Mesodermal cell (in vitro differentiated cells): Measurements from ENCODE around the gene TMC1.

Experiments used
- H3K27ac ChIP-seq: 2 replicates; pipeline ENCODE4 v1.7.0; 2013; ENCODE audit warnings: mild to moderate bottlenecking, low read depth, low read length, moderate library complexity; ENCODE audit not compliant: severe bottlenecking
- H3K36me3 ChIP-seq: 2 replicates; pipeline ENCODE4 v1.7.1; 2013; ENCODE audit warnings: mild to moderate bottlenecking, low read length, moderate library complexity; ENCODE audit not compliant: control insufficient read depth, insufficient read depth
- H3K4me1 ChIP-seq: one replicate; pipeline ENCODE4 v1.7.1; 2013; ENCODE audit warnings: mild to moderate bottlenecking, low read length; ENCODE audit not compliant: insufficient read depth, control insufficient read depth, poor library complexity, severe bottlenecking
- H3K4me3 ChIP-seq: 2 replicates; pipeline ENCODE4 v1.7.0; 2013; ENCODE audit warnings: low read length, control low read depth, mild to moderate bottlenecking; ENCODE audit not compliant: insufficient read depth, poor library complexity, severe bottlenecking; ENCODE audit errors: extremely low read depth
- H3K9me3 ChIP-seq: 2 replicates; pipeline ENCODE4 v1.7.1; 2013; ENCODE audit warnings: mild to moderate bottlenecking, low read length, moderate library complexity; ENCODE audit not compliant: control insufficient read depth
- WGBS, 2 experiments: methylation state at CpG; one replicate each; pipeline ENCODE4 v1.1.5; 2013; ENCODE audit warnings: missing lambda C conversion rate in 2 of 2; ENCODE audit not compliant: insufficient coverage in 2 of 2; 5-methylcytosine and 5-hydroxymethylcytosine counted together

TMC1 gene

DNA sequence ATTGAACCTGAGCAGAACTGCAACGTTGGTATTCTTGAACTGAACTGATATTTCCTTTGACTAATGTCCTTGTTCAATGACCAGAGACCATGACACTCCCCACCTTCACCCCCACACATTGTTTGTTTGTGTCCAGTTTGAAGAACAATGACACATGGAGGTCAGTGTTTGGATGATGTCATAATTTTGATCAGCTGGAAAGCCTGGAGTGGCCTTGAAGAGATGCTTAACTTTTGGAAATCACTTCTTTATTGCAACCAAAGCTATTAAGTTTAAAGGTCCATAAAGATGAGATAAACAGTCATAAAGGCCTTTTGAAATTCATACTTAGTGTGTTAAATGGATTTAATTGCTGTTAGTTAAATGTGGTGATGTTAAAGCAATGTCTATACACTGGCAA lies 92.7 kb downstream of the TMC1 start:
- Histone ChIP-seq H3K4me1 (no peaks in the 10 kb centered on the region), H3K9me3 (no peaks in the 10 kb centered on the region), H3K36me3 (no peaks in the 10 kb centered on the region), H3K27ac (no peak overlapping the region), H3K4me3 (no peak overlapping the region)
- no CpG with 5 or more reads among the region's 1 CpG for WGBS, 2 experiments

DNA sequence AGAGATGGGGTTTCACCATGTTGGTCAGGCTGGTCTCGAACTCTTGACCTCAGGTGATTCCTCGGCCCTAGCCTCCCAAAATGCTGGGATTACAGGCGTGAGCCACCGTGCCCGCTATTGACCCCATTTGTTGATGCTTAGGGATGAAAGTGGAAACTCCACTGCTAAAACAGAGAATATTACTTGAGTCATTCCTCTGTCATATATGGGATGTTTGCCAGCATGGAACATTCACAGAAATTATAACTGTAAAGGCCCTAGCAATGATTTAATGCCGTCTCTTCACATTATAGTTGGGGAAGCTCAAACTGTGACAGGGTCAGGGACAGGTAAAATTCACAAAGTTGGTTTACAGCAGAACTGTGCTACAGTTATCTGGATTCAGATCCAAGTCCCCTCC lies 94.5 kb downstream of the TMC1 start:
- no peak overlapping the region for H3K4me3 ChIP-seq
- no peak overlapping the region for H3K27ac ChIP-seq
- WGBS, 2 experiments, result 93 to 96% methylated on average over 3 to 5 of the region's 6 CpGs

DNA sequence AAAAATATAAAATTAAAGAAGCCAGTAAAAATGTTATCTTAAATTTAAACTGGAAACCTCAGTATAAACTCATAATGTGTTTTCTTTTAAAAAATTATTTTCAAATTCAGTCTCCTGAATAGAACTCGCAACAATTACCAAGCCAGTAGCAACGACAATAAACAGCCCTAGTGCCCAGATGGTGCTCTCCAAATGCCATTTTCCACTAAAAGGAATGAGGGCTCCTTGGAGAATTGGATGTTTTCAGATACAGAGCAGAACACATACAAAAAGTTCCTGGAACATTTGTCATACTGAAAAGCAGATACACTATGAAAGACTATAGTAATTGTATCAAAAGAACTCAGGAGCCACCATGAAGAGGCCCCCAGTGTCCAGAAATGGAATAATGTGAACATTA lies 97.4 kb downstream of the TMC1 start:
- H3K27ac ChIP-seq, result no peak overlapping the region
- no CpG with 5 or more reads among the region's 2 CpGs for WGBS, 2 experiments
- no peak overlapping the region for H3K4me3 ChIP-seq
- no peaks in the 10 kb centered on the region for H3K9me3 ChIP-seq
- H3K4me1 ChIP-seq, result no peaks in the 10 kb centered on the region
- no peaks in the 10 kb centered on the region for H3K36me3 ChIP-seq

More for the DNA sequence above, 94.5 kb downstream of the TMC1 start:
- no peaks in the 10 kb centered on the region for H3K36me3 ChIP-seq
- H3K4me1 ChIP-seq, result no peaks in the 10 kb centered on the region
- H3K9me3 ChIP-seq, result no peaks in the 10 kb centered on the region

DNA sequence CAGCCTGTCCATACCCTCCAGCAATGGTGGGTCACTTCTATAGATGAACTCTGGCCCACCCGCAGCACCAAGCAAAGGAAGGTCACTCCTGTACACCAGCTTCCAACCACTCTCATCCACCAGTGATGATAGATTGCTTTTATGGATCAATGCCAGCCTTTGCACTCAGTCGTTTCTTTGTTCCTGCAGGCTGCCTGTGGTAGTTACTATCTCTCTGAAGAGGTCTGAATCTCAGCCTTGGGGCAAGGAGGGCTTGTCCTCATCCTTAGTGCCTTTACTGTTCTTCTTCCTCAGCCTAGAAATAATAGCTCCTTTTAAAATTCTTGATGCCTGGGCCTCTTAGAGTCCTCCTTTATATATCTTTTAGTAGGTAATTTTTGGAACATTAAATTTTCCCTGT lies 100.8 kb downstream of the TMC1 start:
- WGBS, 2 experiments, result 57 to 100% methylated on average over 1 to 2 of the region's 2 CpGs
- Histone ChIP-seq H3K4me3 (no peak overlapping the region), H3K4me1 (no peaks in the 10 kb centered on the region), H3K27ac (no peak overlapping the region), H3K9me3 (no peaks in the 10 kb centered on the region), H3K36me3 (no peaks in the 10 kb centered on the region)

DNA sequence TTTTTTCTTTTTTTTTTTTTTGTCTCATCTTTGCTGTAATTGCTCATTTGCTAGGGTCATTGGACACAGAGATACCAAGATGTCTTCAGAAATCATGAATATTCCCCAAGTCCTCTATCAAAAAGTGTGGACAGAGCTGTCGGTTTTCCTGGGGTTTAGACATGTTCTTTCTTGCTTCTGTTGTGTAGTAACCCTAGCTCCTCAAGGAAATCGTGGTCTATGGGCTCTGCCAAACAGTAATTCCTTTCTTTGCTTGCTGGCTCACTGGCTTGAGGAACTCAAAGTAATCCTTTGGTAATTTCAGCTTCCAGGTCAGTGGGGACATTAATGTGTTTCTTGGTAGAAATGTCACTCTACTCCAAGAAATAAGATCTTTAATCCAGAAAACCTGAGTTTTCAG lies 101.7 kb downstream of the TMC1 start:
- H3K27ac ChIP-seq, result no peak overlapping the region
- 86 to 90% methylated on average over 1 of the region's 2 CpGs for WGBS, 2 experiments
- no peaks in the 10 kb centered on the region for H3K4me1 ChIP-seq
- H3K36me3 ChIP-seq, result no peaks in the 10 kb centered on the region
- no peak overlapping the region for H3K4me3 ChIP-seq
- H3K9me3 ChIP-seq, result no peaks in the 10 kb centered on the region

DNA sequence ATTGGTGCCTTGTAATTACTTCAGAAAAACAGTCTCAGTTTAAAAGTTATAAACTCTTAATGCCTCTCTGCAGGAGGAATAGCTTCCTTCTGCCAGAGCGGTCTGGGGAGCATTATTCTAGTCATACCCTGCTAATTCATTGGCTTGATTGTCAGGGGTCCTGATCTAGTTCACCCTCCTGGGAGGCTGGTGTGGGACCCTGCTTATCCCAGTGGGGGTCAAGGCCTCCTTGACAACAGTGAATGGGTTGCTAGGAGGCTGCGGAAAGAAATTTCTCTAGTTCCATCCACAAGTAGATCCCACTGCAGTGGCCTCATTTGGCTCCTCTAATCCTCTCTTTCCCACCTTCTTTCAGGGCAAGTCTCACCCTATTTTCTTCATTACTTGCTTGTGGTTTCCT lies 105.7 kb downstream of the TMC1 start:
- Histone ChIP-seq H3K4me1 (no peaks in the 10 kb centered on the region), H3K27ac (no peak overlapping the region), H3K9me3 (no peaks in the 10 kb centered on the region), H3K4me3 (no peak overlapping the region), H3K36me3 (no peaks in the 10 kb centered on the region)
- WGBS, 2 experiments, result 75 to 80% methylated on average over 1 of the region's 2 CpGs

DNA sequence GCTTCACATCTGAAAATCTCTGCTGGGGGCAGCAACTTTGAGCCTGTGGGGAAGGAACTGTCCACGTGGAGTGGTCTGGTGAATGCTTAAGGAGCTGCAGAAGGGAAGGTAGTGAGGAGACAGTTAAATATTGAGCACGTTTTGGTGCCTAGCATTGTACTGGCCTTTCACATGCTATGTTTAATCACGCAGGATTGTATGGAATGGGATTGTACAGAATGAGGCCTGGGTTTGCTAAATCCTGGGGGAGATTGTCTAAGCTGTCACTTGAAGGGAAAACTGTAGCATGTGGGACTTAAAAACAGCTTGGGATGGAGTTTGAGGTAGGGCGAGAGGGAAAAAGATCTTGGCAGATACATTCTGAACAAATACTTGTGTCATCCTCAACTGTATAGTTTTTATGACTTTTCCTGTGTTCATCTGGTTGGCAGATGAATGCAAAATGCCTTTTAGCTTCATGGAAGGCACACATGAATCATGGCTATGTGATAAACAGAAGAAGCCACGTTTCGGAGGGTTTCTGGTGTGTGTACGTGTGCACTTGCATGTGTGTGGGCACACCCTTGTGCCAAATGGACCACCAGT lies 106.6 kb downstream of the TMC1 start:
- no peaks in the 10 kb centered on the region for H3K4me1 ChIP-seq
- H3K36me3 ChIP-seq, result no peaks in the 10 kb centered on the region
- 79 to 91% methylated on average over 5 to 7 of the region's 7 CpGs for WGBS, 2 experiments
- no peak overlapping the region for H3K4me3 ChIP-seq
- no peaks in the 10 kb centered on the region for H3K9me3 ChIP-seq
- H3K27ac ChIP-seq, result no peak overlapping the region

DNA sequence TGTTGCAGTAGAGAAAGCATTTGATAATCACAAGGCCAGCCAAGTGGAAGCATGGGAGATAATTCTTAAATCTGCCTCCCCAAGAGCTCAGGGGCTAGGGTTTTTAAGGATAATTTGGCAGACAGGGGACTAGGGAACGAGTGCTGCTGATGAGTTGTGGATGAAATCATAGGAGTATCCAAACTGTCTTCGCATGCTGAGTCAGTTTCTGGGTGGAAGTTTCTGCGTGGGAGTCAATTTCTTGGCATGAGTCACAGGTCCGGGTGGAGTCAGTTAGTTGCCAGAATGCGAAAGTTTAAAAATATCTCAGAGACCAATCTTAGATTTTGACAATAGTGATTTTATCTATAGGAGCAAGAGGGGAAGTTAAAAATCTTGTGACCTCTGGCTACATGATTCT lies 112.6 kb downstream of the TMC1 start:
- WGBS, 2 experiments, result 75 to 94% methylated on average over 2 to 3 of the region's 5 CpGs
- Histone ChIP-seq H3K36me3 (no peaks in the 10 kb centered on the region), H3K4me3 (no peak overlapping the region), H3K4me1 (no peaks in the 10 kb centered on the region), H3K27ac (no peak overlapping the region), H3K9me3 (peaks cover 11% of the 10 kb centered on the region)

DNA sequence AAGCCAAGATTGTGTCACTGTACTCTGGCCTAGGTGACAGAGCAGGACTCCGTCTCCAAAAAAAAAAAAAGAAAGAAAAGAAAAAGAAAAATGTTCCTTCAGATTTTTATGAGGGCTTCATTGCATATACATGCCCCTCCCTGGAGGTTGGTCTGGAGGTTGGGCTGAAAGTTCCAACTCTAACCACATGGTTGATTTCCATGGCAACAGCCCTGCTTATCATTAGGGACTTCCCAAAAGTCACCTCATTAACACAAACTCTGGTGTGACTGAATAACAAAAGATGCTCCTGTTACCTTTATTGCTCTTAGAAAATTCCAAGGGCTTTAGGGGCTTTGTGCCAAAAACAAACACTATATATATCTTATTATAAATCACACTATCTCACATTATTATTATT lies 113.8 kb downstream of the TMC1 start:
- no peak overlapping the region for H3K27ac ChIP-seq
- no peaks in the 10 kb centered on the region for H3K36me3 ChIP-seq
- peaks cover 11% of the 10 kb centered on the region for H3K9me3 ChIP-seq
- no peak overlapping the region for H3K4me3 ChIP-seq
- WGBS, 2 experiments, result 100% methylated on average over 1 of the region's 1 CpG; no CpG with 5 or more reads in 1 of the 2 experiments
- no peaks in the 10 kb centered on the region for H3K4me1 ChIP-seq

DNA sequence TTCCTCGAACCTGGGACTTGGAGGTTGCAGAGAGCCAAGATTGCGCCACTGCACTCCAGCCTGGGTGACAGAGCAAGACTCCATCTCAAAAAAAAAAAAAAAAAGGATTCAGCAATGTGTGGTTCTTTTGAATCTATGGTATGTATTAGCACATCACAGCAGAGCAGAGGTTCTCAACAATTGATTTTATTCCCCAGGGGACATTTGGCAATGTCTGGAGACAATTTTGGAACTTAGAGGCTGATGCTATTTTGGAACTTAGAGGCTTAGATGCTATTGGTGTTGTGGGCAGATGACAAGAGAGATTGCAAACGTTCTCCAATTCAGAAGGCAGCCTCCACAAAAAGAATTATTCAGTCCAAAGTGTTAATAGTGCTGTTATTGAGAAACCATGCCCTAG lies 115.2 kb downstream of the TMC1 start:
- Histone ChIP-seq H3K4me1 (no peaks in the 10 kb centered on the region), H3K36me3 (no peaks in the 10 kb centered on the region), H3K27ac (no peak overlapping the region), H3K4me3 (no peak overlapping the region), H3K9me3 (peaks cover 11% of the 10 kb centered on the region)
- no CpG with 5 or more reads among the region's 3 CpGs for WGBS, 2 experiments

DNA sequence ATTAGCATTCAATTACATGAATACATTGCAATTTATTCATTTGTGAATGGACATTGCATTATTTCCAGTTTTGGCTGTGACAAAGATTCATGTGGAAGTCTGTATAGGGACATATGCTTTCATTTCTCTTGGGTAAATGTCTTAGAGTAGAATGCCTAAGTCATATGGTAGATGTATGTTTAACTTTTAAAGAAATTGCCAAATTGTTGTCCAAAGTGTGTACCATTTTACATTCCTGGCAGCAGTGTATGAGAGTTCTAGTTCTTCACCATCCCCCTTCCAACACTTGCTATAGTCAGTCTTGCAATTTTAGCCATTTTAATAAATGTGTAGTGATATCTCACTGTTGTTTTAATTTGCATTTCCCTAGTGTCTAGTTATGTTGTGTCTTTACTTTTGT lies 122.2 kb downstream of the TMC1 start:
- Histone ChIP-seq H3K36me3 (no peaks in the 10 kb centered on the region), H3K27ac (no peak overlapping the region), H3K9me3 (no peaks in the 10 kb centered on the region), H3K4me3 (no peak overlapping the region), H3K4me1 (no peaks in the 10 kb centered on the region)
